Keratinocyte (primary cell): ENCODE data around the gene PNMT.

Source experiments
- CTCF ChIP-seq, 3 experiments: IDR thresholded peaks in 1 of 3; conservative IDR thresholded peaks in 1 of 3; optimal IDR thresholded peaks in 1 of 3; 2 replicates in 2 of 3; 3 replicates in 1 of 3; pipeline versions ENCODE3 to v1.5.1; 2011; ENCODE audit warnings: low read length in 3 of 3, mild to moderate bottlenecking in 3 of 3, moderate library complexity in 2 of 3, control low read depth in 1 of 3, inconsistent platforms in 1 of 3; ENCODE audit not compliant: insufficient read depth in 2 of 3; ENCODE audit errors: extremely low read depth in 1 of 3
- EZH2 ChIP-seq: IDR thresholded peaks from one replicate; pipeline ENCODE4 v1.6.1; 2012; ENCODE audit warnings: inconsistent platforms, mild to moderate bottlenecking, low read length, moderate library complexity

DNA sequence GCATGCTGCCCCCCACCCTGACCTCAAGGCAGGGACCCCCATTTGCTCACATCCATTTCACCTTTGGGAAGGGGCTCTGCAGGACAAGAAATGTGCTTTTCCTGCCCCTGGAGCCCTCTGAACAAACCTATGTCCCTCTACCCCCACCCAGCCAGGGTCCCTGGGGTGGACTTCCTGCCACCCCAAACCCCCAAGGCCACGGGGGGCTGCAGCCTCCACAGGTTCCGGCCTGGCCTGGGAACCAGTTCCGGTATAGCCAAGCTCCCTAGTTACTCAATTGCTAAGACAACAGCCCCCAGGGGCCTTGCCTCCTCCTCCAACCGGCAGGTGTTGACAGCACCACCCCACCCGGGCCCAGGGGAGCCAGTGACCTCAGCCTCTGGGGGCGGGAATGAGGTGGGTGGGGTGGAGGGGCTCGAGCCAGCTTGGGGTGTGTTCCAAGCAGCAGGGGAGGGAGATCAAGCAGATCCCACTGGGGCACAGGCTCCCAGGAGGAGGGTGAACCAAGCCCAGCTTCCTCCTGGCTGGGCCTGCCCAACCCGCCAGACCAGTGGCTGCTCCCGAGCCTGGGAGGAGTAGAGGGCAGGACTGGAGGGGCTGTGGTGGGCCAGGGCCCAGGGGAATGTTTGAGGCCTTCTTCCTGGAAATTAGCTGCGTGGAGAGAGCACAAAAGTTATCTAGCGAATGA, 6.6 kb downstream of the PNMT start:
- TF ChIP-seq CTCF (optimal IDR thresholded peaks at IDR 0.05 in 1 of 3, IDR thresholded peaks at IDR 0.05 in 1 of 3, conservative IDR thresholded peaks at IDR 0.05 in 1 of 3; ENCODE audit: extremely low read depth in 1 of 3, insufficient read depth in 2 of 3, low read length in 3 of 3), result no peak
- no peak for TF ChIP-seq EZH2
